Subcutaneous adipose tissue (tissue), 4 donors: ENCODE data around the gene CDC16. TPM values are rescaled to one million over a fixed set of nuclear protein-coding genes. Genes with fewer than 3 reads are reported as not detected.

Source experiments
- CTCF ChIP-seq: fragments of 450-650 bp; IDR thresholded peaks from one replicate; pipeline ENCODE4 v1.5.1; 2016; ENCODE audit warnings: low read depth, mild to moderate bottlenecking, control low read depth, antibody characterized with exemption, moderate library complexity
- total RNA-seq, 4 donors: library from RNA; depleted of rRNA; stranded (reverse); fragments of >200 nt; gene quantifications; one replicate each; pipeline ENCODE4 v1.1.0, GENCODE V29; 2016

CDC16 gene
- total RNA-seq, 4 donors from 2014 or later, result 69.6 to 95.5 (median 91.6) TPM

DNA sequence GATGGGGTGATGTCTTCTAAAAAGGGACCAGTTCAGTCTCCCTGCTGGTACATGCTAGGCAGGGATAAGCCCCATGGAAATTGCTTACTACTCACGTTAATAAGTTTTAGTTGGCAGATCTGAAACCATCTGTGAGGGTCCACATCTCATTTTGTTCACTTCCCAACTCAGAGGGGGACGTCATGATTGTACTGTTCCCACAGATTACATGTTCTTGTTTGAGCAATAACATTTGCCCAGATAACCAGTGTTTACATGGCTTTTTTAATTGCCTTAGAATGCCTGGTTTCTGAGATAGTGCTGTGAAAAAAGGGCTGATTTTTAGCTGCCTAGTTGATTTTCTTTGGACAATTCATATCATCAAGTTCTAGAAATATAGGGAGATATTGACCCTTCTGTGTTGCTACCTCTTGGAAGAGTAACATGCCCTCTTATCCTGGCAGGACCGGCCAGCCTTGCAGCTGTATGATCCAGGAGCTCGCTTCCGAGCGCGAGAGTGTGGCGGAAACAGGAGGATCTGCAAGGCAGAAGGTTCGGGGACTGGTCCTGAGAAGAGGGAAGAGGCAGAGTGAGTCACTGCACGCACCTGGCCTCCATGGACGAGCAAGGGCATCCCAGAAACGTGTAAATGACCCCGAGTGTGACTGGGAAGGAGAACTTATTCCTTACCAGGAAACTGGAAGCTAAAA is 69.8 kb downstream of the CDC16 start:
- TF ChIP-seq CTCF, result no peak

GRCh38 chr13:114309086-114309485 is 74.4 kb downstream of the CDC16 start:
- no peak for TF ChIP-seq CTCF

DNA sequence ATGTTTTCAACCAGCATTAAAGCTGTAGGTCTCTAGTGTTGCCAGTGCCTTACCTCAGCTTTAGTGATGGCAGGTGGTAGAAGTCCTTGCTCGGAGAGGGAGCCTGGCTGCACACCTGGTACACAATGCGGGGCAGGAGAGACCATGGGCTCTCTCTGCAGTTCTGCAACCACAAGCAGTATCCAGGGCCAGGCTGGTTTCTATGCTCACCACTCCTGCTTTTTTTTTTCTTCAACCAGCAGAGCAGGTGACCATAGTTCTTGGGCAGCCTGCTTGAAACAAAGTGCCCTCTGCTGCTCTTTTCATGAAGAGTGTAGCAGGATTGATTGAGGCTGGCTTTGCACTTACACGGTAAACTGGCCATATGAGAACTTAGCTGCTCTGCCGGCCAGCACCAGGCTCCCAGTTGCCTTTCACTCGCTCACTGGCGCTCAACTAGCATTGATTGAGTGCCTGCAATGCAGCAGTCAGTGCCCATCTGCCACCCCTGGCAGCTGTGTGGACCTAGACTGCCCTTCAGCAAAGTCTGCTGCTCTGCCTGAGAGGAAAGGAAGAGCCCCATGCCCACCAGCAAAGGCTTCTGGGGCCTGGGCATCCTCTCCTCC is 75.2 kb downstream of the CDC16 start:
- no peak for TF ChIP-seq CTCF

DNA sequence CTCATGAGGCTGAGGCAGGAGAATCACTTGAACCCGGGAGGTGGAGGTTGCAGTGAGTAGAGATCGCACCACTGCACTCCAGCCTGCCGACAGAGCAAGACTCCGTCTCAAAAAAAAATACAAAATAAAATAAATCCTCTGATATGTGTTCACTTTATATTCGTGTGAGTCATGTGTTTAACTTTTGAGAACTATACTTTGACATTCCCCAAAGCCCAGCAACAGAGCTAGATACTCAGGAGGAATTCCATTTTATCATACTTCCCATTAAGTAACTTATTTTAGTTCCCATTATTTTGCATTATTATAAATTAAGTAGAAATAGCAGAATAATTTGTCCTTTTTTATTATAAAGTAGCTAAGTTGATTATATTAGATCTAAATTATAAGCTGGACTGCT is 76.3 kb downstream of the CDC16 start:
- no peak for TF ChIP-seq CTCF

- TF ChIP-seq CTCF, result no peak
Measured at GRCh38 chr13:114311387-114311786, 76.7 kb downstream of the CDC16 start.

DNA sequence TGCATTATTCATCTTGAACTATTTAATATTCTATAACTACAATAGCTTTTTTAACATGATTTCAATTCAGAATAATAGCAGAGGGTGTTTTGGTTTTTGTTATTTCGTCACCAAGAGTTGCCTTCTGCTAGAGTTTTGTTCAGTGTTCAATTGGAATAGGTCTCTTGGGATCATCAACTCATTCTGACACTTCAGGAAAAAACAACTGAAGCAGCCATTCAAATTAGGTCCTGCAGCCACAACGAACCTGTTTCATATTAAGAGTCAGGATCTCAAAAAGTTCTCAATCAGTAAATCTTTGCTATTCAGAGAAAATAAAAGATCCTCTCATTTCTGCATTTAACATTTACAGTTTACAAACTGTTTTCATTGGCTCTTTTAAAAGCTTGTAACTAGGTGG is 77.2 kb downstream of the CDC16 start:
- no peak for TF ChIP-seq CTCF

DNA sequence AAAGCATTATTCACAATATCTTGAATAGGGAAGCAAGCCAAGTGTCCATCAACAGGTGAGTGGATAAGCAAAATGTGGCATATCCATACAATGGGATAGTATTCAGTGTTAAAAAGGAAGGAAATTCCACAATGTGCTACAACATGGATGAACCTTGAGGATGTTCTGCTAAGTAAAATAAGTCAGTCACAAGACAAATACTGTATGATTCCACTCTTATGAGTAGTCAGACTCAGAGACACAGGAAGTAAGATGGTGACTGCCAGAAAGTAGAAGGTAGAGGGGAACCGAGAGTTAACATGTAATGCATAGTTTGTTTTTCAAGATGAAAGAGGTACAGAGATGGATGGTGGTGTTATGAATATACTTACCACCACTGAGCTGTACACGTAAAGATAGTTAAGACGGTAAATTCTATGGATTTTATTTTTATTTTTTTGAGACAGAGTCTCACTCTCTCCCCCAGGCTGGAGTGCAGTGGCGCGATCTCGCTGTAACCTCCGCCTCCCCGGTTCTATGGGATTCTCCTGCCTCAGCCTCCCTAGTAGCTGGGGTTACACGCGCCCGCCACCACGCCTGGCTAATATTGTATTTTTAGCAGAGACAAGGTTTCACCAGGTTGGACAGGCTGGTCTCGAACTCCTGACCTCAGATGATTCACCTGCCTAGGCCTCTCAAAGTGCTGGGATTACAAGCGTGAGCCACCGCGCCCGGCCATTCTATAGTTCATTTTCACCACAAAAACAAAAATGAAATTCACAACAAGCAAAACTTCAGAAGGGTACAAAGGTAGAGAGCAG is 78.6 kb downstream of the CDC16 start:
- TF ChIP-seq CTCF, result no peak
